Ishikawa (cell line): ENCODE results near the gene SLC35E1.

ENCODE experiments used
- CEBPB ChIP-seq: IDR thresholded peaks from 2 replicates; pipeline ENCODE4 v1.6.1; 2012
- CREB1 ChIP-seq: IDR thresholded peaks from 2 replicates; pipeline ENCODE4 v1.6.1; 2012; ENCODE audit warnings: low read depth
- EGR1 ChIP-seq: IDR thresholded peaks from 2 replicates; pipeline ENCODE4 v1.6.1; 2012
- EP300 ChIP-seq: IDR thresholded peaks from 2 replicates; pipeline ENCODE4 v1.6.1; 2012; ENCODE audit warnings: borderline replicate concordance
- FOXM1 ChIP-seq: IDR thresholded peaks from 2 replicates; pipeline ENCODE4 v1.6.1; 2012; ENCODE audit warnings: low read depth, borderline replicate concordance
- MAX ChIP-seq: IDR thresholded peaks from 2 replicates; pipeline ENCODE4 v1.6.1; 2012
- NFIC ChIP-seq: IDR thresholded peaks from 2 replicates; pipeline ENCODE4 v1.6.1; 2012
- RAD21 ChIP-seq: IDR thresholded peaks from 2 replicates; pipeline ENCODE4 v1.6.1; 2012; ENCODE audit warnings: low read depth
- REST ChIP-seq: IDR thresholded peaks from 2 replicates; pipeline ENCODE4 v1.6.1; 2012; ENCODE audit warnings: low read depth, mild to moderate bottlenecking
- TAF1 ChIP-seq: IDR thresholded peaks from 2 replicates; pipeline ENCODE4 v1.6.1; 2012; ENCODE audit warnings: low read depth, mild to moderate bottlenecking
- TCF12 ChIP-seq: IDR thresholded peaks from 2 replicates; pipeline ENCODE4 v1.6.1; 2012; ENCODE audit warnings: low read depth
- TEAD4 ChIP-seq: IDR thresholded peaks from 2 replicates; pipeline ENCODE4 v1.6.1; 2012
- USF1 ChIP-seq: IDR thresholded peaks from 2 replicates; pipeline ENCODE4 v1.6.1; 2012
- YY1 ChIP-seq: IDR thresholded peaks from 2 replicates; pipeline ENCODE4 v1.6.1; 2012; ENCODE audit warnings: low read depth
- ZBTB7A ChIP-seq: IDR thresholded peaks from 2 replicates; pipeline ENCODE4 v1.6.1; 2012; ENCODE audit warnings: low read depth

SLC35E1 gene

GRCh38 chr19:16573925-16574324, 1.7 kb upstream of the SLC35E1 start:
- TF ChIP-seq TCF12 (no peak), REST (no peak), CREB1 (no peak)

- no peak for TF ChIP-seq USF1
- no peak for TF ChIP-seq CEBPB
- TF ChIP-seq MAX: no peak
- no peak for TF ChIP-seq ZBTB7A
- no peak for TF ChIP-seq TEAD4
- no peak for TF ChIP-seq CREB1
These were observed 1.1 kb upstream of the SLC35E1 start for GRCh38 chr19:16573296-16573695.

- TF ChIP-seq ZBTB7A (no peak), CREB1 (no peak; the same call in 1 of the 2 replicates), RAD21 (no peak), EGR1 (no peak), FOXM1 (no peak), NFIC (no peak), REST (no peak), EP300 (no peak), TAF1 (no peak), CEBPB (no peak), USF1 (no peak), TCF12 (no peak), YY1 (no peak)
These were observed 338 bp downstream of the SLC35E1 start for GRCh38 chr19:16571822-16572331.

GRCh38 chr19:16571283-16571682, 932 bp downstream of the SLC35E1 start:
- TF ChIP-seq YY1 (no peak), MAX (no peak)

- TF ChIP-seq FOXM1 (no peak), EGR1 (no peak)
These were observed 2.5 kb downstream of the SLC35E1 start for GRCh38 chr19:16569609-16570320.

- TF ChIP-seq EGR1 (no peak), TAF1 (no peak), YY1 (no peak), TEAD4 (no peak), CREB1 (no peak), REST (no peak), FOXM1 (no peak), USF1 (no peak), EP300 (no peak), MAX (no peak), NFIC (no peak), TCF12 (no peak), RAD21 (no peak), ZBTB7A (no peak), CEBPB (no peak)
These were observed 5.5 kb downstream of the SLC35E1 start for GRCh38 chr19:16566702-16567101.
